Measurements from ENCODE around the gene USP49. TPM values are rescaled to one million over a fixed set of nuclear protein-coding genes. Genes with fewer than 3 reads are reported as not detected.

USP49 gene
- total RNA-seq, 1 experiment from 2014 or later: 6.9 TPM

GRCh38 chr6:41757271-41757670 is 137.9 kb downstream of the USP49 start (continued):
- no peak for TF ChIP-seq EZH2phosphoT487 (IDR thresholded peaks at IDR 0.05; ENCODE audit: borderline replicate concordance)

- Histone ChIP-seq H3K9me3 (ENCODE audit: control insufficient read depth in 1 of 2, insufficient read depth in 1 of 2, low read depth in 1 of 2, low read length in 2 of 2) (no peaks in the 10 kb centered on the region), H3K27me3 (ENCODE audit: insufficient read depth, low read length) (no peaks in the 10 kb centered on the region), H3K36me3 (ENCODE audit: control insufficient read depth in 1 of 2, insufficient read depth in 2 of 2, low read length in 2 of 2) (no peaks in the 10 kb centered on the region), H3K4me3 (replicated peaks in 1 of 2; ENCODE audit: low read depth in 1 of 2, low read length in 2 of 2) (no peak overlapping the region), H3K9ac (ENCODE audit: low read length) (no peak overlapping the region), H3K4me1 (ENCODE audit: control insufficient read depth in 1 of 2, insufficient read depth in 2 of 2, low read length in 2 of 2) (peaks cover 0 to 3% of the 10 kb centered on the region in 2 experiments; a peak in 1 of 4 replicates), H4K20me1 (ENCODE audit: insufficient read depth) (no peaks in the 10 kb centered on the region), H3K79me2 (ENCODE audit: insufficient read depth, low read length) (no peaks in the 10 kb centered on the region), H3K9me2 (ENCODE audit: insufficient read depth) (no peaks in the 10 kb centered on the region), H2AFZ (ENCODE audit: low read depth, low read length, poor library complexity, severe bottlenecking) (no peak overlapping the region), H3K4me2 (ENCODE audit: low read length) (no peak overlapping the region), H3K27ac (ENCODE audit: low read depth, low read length) (no peak overlapping the region)
- ATAC-seq (no peak), DNase-seq (ENCODE audit: low read depth, low spot score) (no peak)
- TF ChIP-seq JUND (IDR thresholded peaks at IDR 0.05): no peak
- TF ChIP-seq REST (IDR thresholded peaks at IDR 0.05; ENCODE audit: low read depth): no peak
- no peak for TF ChIP-seq CBX3 (IDR thresholded peaks at IDR 0.05; ENCODE audit: low read depth)
- no peak for TF ChIP-seq EGR1 (IDR thresholded peaks at IDR 0.05; ENCODE audit: low read depth)
- TF ChIP-seq ATF3 (IDR thresholded peaks at IDR 0.05): no peak
- TF ChIP-seq CEBPB (IDR thresholded peaks at IDR 0.05; ENCODE audit: low read depth): no peak
- no peak for TF ChIP-seq ELF1 (IDR thresholded peaks at IDR 0.05; ENCODE audit: borderline replicate concordance, low read depth)
- BruUV-seq (replicated peaks): no TSS peak
- ChIA-PET CTCF (no interaction called here), POLR2A (no interaction called here), RAD21 (ENCODE audit: low non-redundant PET in 1 of 2, low total read pairs in 2 of 2, uncharacterized antibody in 2 of 2, unreplicated experiment in 2 of 2) (no interaction called here)
- intact Hi-C loops (cut with micrococcal nuclease): no loop called here
These were observed 138.8 kb downstream of the USP49 start for GRCh38 chr6:41756354-41756753.

All from HCT116 (cell line).